Neural progenitor cell (in vitro differentiated cells): Measurements from ENCODE around the gene CIAO3. TPM values are rescaled to one million over a fixed set of nuclear protein-coding genes. Genes with fewer than 3 reads are reported as not detected.
"Not testable (repeated sequence)": the region's sequence is repeated elsewhere in the genome, so short reads cannot be mapped to it uniquely, and the experiment has no call there.

Source experiments
- DNase-seq: peaks from one replicate; pipeline ENCODE4 v3.0.0-alpha.2; 2016; ENCODE audit warnings: low spot score
- H2AFZ ChIP-seq: fragments of 200-600 bp; sonication (generic); replicated peaks from 2 replicates; pipeline ENCODE4 v1.6.1; 2016; ENCODE audit warnings: antibody characterized with exemption
- H3F3A ChIP-seq: fragments of 200-600 bp; sonication (generic); 2 replicates; pipeline ENCODE4 v1.6.1; 2016; ENCODE audit warnings: antibody characterized with exemption, low read depth
- H3K27ac ChIP-seq: fragments of 200-600 bp; sonication (generic); 2 replicates; pipeline ENCODE4 v1.5.1; 2016; ENCODE audit warnings: mild to moderate bottlenecking
- H3K27me3 ChIP-seq: fragments of 200-600 bp; sonication (generic); 2 replicates; pipeline ENCODE4 v1.6.1; 2016; ENCODE audit warnings: mild to moderate bottlenecking, moderate library complexity
- H3K36me3 ChIP-seq: fragments of 200-600 bp; sonication (generic); 2 replicates; pipeline ENCODE4 v1.5.1; 2016
- H3K4me1 ChIP-seq: fragments of 200-600 bp; sonication (generic); 2 replicates; pipeline ENCODE4 v1.6.1; 2016; ENCODE audit warnings: mixed run types
- H3K4me2 ChIP-seq: fragments of 200-600 bp; sonication (generic); 2 replicates; pipeline ENCODE4 v1.6.1; 2016
- H3K4me3 ChIP-seq: fragments of 200-600 bp; sonication (generic); 2 replicates; pipeline ENCODE4 v1.5.1; 2016
- H3K79me2 ChIP-seq: fragments of 200-600 bp; sonication (generic); 2 replicates; pipeline ENCODE4 v1.6.1; 2016; ENCODE audit warnings: low read depth
- H3K9ac ChIP-seq: fragments of 200-600 bp; sonication (generic); 2 replicates; pipeline ENCODE4 v1.6.1; 2016
- H3K9me3 ChIP-seq: fragments of 200-600 bp; sonication (generic); 2 replicates; pipeline ENCODE4 v1.5.1; 2016; ENCODE audit warnings: low read depth
- H4K20me1 ChIP-seq: fragments of 200-600 bp; sonication (generic); 2 replicates; pipeline ENCODE4 v1.6.1; 2016; ENCODE audit warnings: low read depth
- H3K27ac Mint-ChIP-seq: 3 replicates; pipeline ENCODE4 v1.8.0; 2021; ENCODE audit warnings: mixed read lengths
- H3K27me3 Mint-ChIP-seq: 2 replicates; pipeline ENCODE4 v1.8.0; 2022; ENCODE audit warnings: low read depth, mild to moderate bottlenecking, inconsistent platforms, moderate library complexity, mixed read lengths; ENCODE audit not compliant: insufficient read depth
- H3K36me3 Mint-ChIP-seq: 3 replicates; pipeline ENCODE4 v1.8.0; 2021; ENCODE audit warnings: mixed read lengths
- H3K4me1 Mint-ChIP-seq: 3 replicates; pipeline ENCODE4 v1.8.0; 2021; ENCODE audit warnings: mixed read lengths
- H3K4me3 Mint-ChIP-seq: 3 replicates; pipeline ENCODE4 v1.8.0; 2021; ENCODE audit warnings: mild to moderate bottlenecking, moderate library complexity, mixed read lengths
- H3K9me3 Mint-ChIP-seq: 3 replicates; pipeline ENCODE4 v1.8.0; 2020; ENCODE audit warnings: mixed read lengths
- CTCF ChIP-seq: fragments of 200-600 bp; sonication (generic); IDR thresholded peaks from 2 replicates; pipeline ENCODE4 v1.5.1; 2017; ENCODE audit warnings: antibody characterized with exemption, mild to moderate bottlenecking
- EZH2 ChIP-seq: fragments of 200-600 bp; sonication (generic); IDR thresholded peaks from 2 replicates; pipeline ENCODE4 v1.6.1; 2017; ENCODE audit warnings: antibody characterized with exemption, mild to moderate bottlenecking, moderate library complexity
- EZH2phosphoT487 ChIP-seq: fragments of 200-600 bp; sonication (generic); IDR thresholded peaks from 2 replicates; pipeline ENCODE4 v1.6.1; 2017; ENCODE audit warnings: antibody characterized with exemption
- total RNA-seq: library from RNA; depleted of rRNA; stranded (reverse); fragments of >200 nt; gene quantifications from 2 replicates; pipeline ENCODE4 v1.2.3, GENCODE V29; 2015; ENCODE audit warnings: low replicate concordance

CIAO3 gene
- total RNA-seq, 1 donor from 2014 or later = 20.5 TPM

- Histone ChIP-seq H3K27ac (no peak overlapping the region), H3K4me3 (no peak overlapping the region), H2AFZ (no peak overlapping the region), H3K36me3 (no peaks in the 10 kb centered on the region), H3K79me2 (no peaks in the 10 kb centered on the region), H3F3A (peaks cover 7% of the 10 kb centered on the region), H3K4me2 (peak overlapping the region; percentile 54), H3K9ac (no peak overlapping the region), H3K9me3 (no peaks in the 10 kb centered on the region), H3K4me1 (peaks cover 2% of the 10 kb centered on the region), H4K20me1 (no peaks in the 10 kb centered on the region), H3K27me3 (no peaks in the 10 kb centered on the region)
- no peaks in the 10 kb centered on the region for H3K36me3 Mint-ChIP-seq
- H3K4me3 Mint-ChIP-seq = peak overlapping the region; percentile 53
- H3K9me3 Mint-ChIP-seq = no peaks in the 10 kb centered on the region
- peak; percentile 86 for DNase-seq
- H3K27ac Mint-ChIP-seq = no peak overlapping the region
- peaks cover 2% of the 10 kb centered on the region for H3K27me3 Mint-ChIP-seq
- peaks cover 8% of the 10 kb centered on the region for H3K4me1 Mint-ChIP-seq
- peak; percentile 78 for TF ChIP-seq CTCF
- no peak for TF ChIP-seq EZH2
- TF ChIP-seq EZH2phosphoT487 = no peak
Observed at GRCh38 chr16:745739-746138, 4.9 kb upstream of the CIAO3 start.

- H3K36me3 ChIP-seq = no peaks in the 10 kb centered on the region
- peak; percentile 32 for TF ChIP-seq CTCF
- no peak for TF ChIP-seq EZH2
- H3K9ac ChIP-seq = no peak overlapping the region
- H3K27me3 Mint-ChIP-seq = peaks cover 3% of the 10 kb centered on the region
- no peaks in the 10 kb centered on the region for H3K27me3 ChIP-seq
- H3K9me3 Mint-ChIP-seq = no peaks in the 10 kb centered on the region
- H3K4me3 ChIP-seq = no peak overlapping the region
- H3F3A ChIP-seq = peaks cover 4% of the 10 kb centered on the region
- no peak overlapping the region for H3K27ac Mint-ChIP-seq
- no peak for DNase-seq
- no peak overlapping the region for H3K4me2 ChIP-seq
- H3K9me3 ChIP-seq = no peaks in the 10 kb centered on the region
- H3K27ac ChIP-seq = no peak overlapping the region
- peaks cover 5% of the 10 kb centered on the region for H3K4me1 ChIP-seq
- no peak overlapping the region for H2AFZ ChIP-seq
- no peaks in the 10 kb centered on the region for H4K20me1 ChIP-seq
- H3K79me2 ChIP-seq = peaks cover 8% of the 10 kb centered on the region
- no peak overlapping the region for H3K4me3 Mint-ChIP-seq
- peaks cover 10% of the 10 kb centered on the region for H3K4me1 Mint-ChIP-seq
- H3K36me3 Mint-ChIP-seq = no peaks in the 10 kb centered on the region
Observed at GRCh38 chr16:743794-744500, 3.1 kb upstream of the CIAO3 start.

- not testable (repeated sequence) for H3K9me3 Mint-ChIP-seq, H3K79me2 ChIP-seq, H3K4me3 Mint-ChIP-seq, DNase-seq, H4K20me1 ChIP-seq, H3K27me3 Mint-ChIP-seq, H3F3A ChIP-seq, H3K9me3 ChIP-seq, H3K27ac Mint-ChIP-seq, H3K4me1 ChIP-seq, H3K9ac ChIP-seq, H3K4me2 ChIP-seq, H3K36me3 ChIP-seq, H3K4me3 ChIP-seq, H3K36me3 Mint-ChIP-seq, H3K27ac ChIP-seq, H3K27me3 ChIP-seq, H2AFZ ChIP-seq
- peaks cover 10% of the 10 kb centered on the region for H3K4me1 Mint-ChIP-seq
Observed at GRCh38 chr16:742894-743293, 2.1 kb upstream of the CIAO3 start.

GRCh38 chr16:741986-742629, 1.3 kb upstream of the CIAO3 start:
- Histone ChIP-seq H3F3A (peaks cover 4% of the 10 kb centered on the region), H3K36me3 (no peaks in the 10 kb centered on the region), H3K9ac (no peak overlapping the region), H2AFZ (no peak overlapping the region), H3K4me1 (peaks cover 5% of the 10 kb centered on the region), H3K79me2 (peaks cover 8% of the 10 kb centered on the region), H4K20me1 (no peaks in the 10 kb centered on the region), H3K9me3 (no peaks in the 10 kb centered on the region), H3K4me2 (no peak overlapping the region), H3K27ac (no peak overlapping the region), H3K4me3 (no peak overlapping the region), H3K27me3 (no peaks in the 10 kb centered on the region)
- H3K36me3 Mint-ChIP-seq = peaks cover 2% of the 10 kb centered on the region
- DNase-seq = no peak
- no peaks in the 10 kb centered on the region for H3K9me3 Mint-ChIP-seq
- H3K27ac Mint-ChIP-seq = no peak overlapping the region
- peaks cover 3% of the 10 kb centered on the region for H3K27me3 Mint-ChIP-seq
- peak overlapping the region; percentile 90 for H3K4me3 Mint-ChIP-seq
- H3K4me1 Mint-ChIP-seq = peaks cover 10% of the 10 kb centered on the region
- TF ChIP-seq EZH2 (no peak), CTCF (no peak), EZH2phosphoT487 (no peak)
